A549 (cell line): ENCODE measurements around the gene KCNE3. TPM values are rescaled to one million over a fixed set of nuclear protein-coding genes. Genes with fewer than 3 reads are reported as not detected.

Experiments used
- ATAC-seq, 2 experiments: fragments of 200-7000 bp in 1 of 2; fragments of >200 bp in 1 of 2; cut with Nextera tagmentation in 1 of 2; cut with Tn5 transposase in 1 of 2; 3 replicates each; pipeline versions ENCODE4 v1.8.0 to v1.9.1; 2018 to 2020; ENCODE audit warnings: mild to moderate bottlenecking in 1 of 2, moderate library complexity in 1 of 2
- CTCF ChIA-PET: fragments of 300-600 bp; sonication (Branson Sonifier 250); formaldehyde crosslinking; extraction: SDS; loops from one replicate; lab custom pipeline; 2021; ENCODE audit warnings: antibody characterized with exemption, inconsistent platforms; lab: Yijun Ruan, JAX
- POLR2A ChIA-PET: fragments of 350-600 bp; formaldehyde crosslinking; extraction: SDS; loops from one replicate; lab custom pipeline; 2021; ENCODE audit warnings: antibody characterized with exemption, inconsistent platforms; lab: Yijun Ruan, JAX
- DNase-seq, 2 experiments: peaks; one replicate each; pipeline versions ENCODE4 v3.0.0 to v3.0.0-alpha.2; 2011 to 2016; ENCODE audit warnings: low read depth in 1 of 2, low spot score in 1 of 2
- FAIRE-seq: peaks from 2 replicates; lab custom pipeline; 2011; peaks lifted over from hg19 to GRCh38; lab: Jason Lieb, UNC
- H3K27ac ChIP-seq, 2 experiments: fragments of >200 bp; sonication (Bioruptor Twin); formaldehyde crosslinking; 3 replicates each; pipeline ENCODE4 v1.5.1; 2016 to 2017
- H3K4me1 ChIP-seq: fragments of >200 bp; sonication (Bioruptor Twin); formaldehyde crosslinking; 3 replicates; pipeline ENCODE4 v1.6.1; 2016
- H3K4me2 ChIP-seq: fragments of >200 bp; sonication (Bioruptor Twin); formaldehyde crosslinking; 3 replicates; pipeline ENCODE4 v1.6.1; 2016
- H3K4me3 ChIP-seq: fragments of >200 bp; sonication (Bioruptor Twin); formaldehyde crosslinking; 3 replicates; pipeline ENCODE4 v1.5.1; 2016
- H3K9me3 ChIP-seq: fragments of >200 bp; sonication (Bioruptor Twin); formaldehyde crosslinking; 3 replicates; pipeline ENCODE4 v1.6.1; 2016
- CHD4 ChIP-seq: fragments of 200-600 bp; sonication (generic); IDR thresholded peaks from 2 replicates; pipeline ENCODE4 v1.6.1; 2016; ENCODE audit warnings: antibody characterized with exemption, mild to moderate bottlenecking, borderline replicate concordance
- EP300 ChIP-seq, 2 experiments: fragments of >200 bp; sonication (Bioruptor Twin); formaldehyde crosslinking; IDR thresholded peaks; 2 replicates in 1 of 2; 3 replicates in 1 of 2; pipeline ENCODE4 v1.6.1; 2016 to 2017
- HES2 ChIP-seq: fragments of >200 bp; sonication (Bioruptor Twin); formaldehyde crosslinking; IDR thresholded peaks from 2 replicates; pipeline ENCODE4 v1.6.1; 2016
- HMGXB4 ChIP-seq: fragments of 250-450 bp; sonication (Bioruptor Pico); IDR thresholded peaks from 2 replicates; pipeline ENCODE4 v1.5.0; 2021; ENCODE audit warnings: mild to moderate bottlenecking, moderate library complexity, borderline replicate concordance
- MAFK ChIP-seq: fragments of 450-650 bp; IDR thresholded peaks from 2 replicates; pipeline ENCODE4 v1.6.1; 2014; ENCODE audit not compliant: partially characterized antibody
- NR3C1 ChIP-seq: fragments of >200 bp; sonication (Bioruptor Twin); formaldehyde crosslinking; IDR thresholded peaks from 3 replicates; pipeline ENCODE4 v1.6.1; 2017
- ZC3H11A ChIP-seq: fragments of 450-650 bp; IDR thresholded peaks from 2 replicates; pipeline ENCODE4 v1.6.1; 2014; ENCODE audit warnings: antibody characterized with exemption, mild to moderate bottlenecking
- WGBS: methylation state at CpG from one replicate; pipeline ENCODE4 v1.1.6; 2017; ENCODE audit errors: missing lambda C conversion rate; 5-methylcytosine and 5-hydroxymethylcytosine counted together
- polyA plus RNA-seq, 4 experiments: library from polyadenylated mRNA; depleted of rRNA in 3 of 4; stranded (reverse); fragments of >200 nt; fragmentation: RNase III in 1 of 4; extraction: RNeasy Plus Mini Kit Qiagen cat#74134 plus additional on column Dnase treatment in 1 of 4; gene quantifications; 2 replicates in 3 of 4; 3 replicates in 1 of 4; pipeline ENCODE4 v1.2.3, GENCODE V29; 2011 to 2017
- small RNA-seq, 6 experiments: library from RNA; depleted of rRNA; stranded (forward); fragments of <200 nt; gene quantifications; one replicate each; pipeline ENCODE3, GENCODE V24; 2012

The KCNE3 gene
- polyA plus RNA-seq, 2 of the 4 experiments (the other 2 are of a cell fraction), result 0.23 to 0.56 TPM

GRCh38 chr11:74409633-74410032 is 57.7 kb downstream of the KCNE3 start:
- ATAC-seq (no peak), FAIRE-seq (no peak), DNase-seq (no peak)
- ChIA-PET CTCF (interaction anchor here (0.6 to 2.7 kb wide), 2 partner anchors 43 to 90 kb away, joined by 3 to 9 read pairs; no protein-coding TSS in a partner anchor), POLR2A (no interaction called here)
- H3K9me3 ChIP-seq, result no peaks in the 10 kb centered on the region
- no peak overlapping the region for H3K27ac ChIP-seq
- H3K4me2 ChIP-seq, result no peak overlapping the region
- 93% methylated on average over 2 of the region's 2 CpGs for WGBS
- H3K4me3 ChIP-seq, result no peak overlapping the region
- TF ChIP-seq CHD4 (no peak), HES2 (no peak), ZC3H11A (no peak), EP300 (IDR thresholded peaks at IDR 0.05) (no peak), NR3C1 (no peak), HMGXB4 (CRISPR knock-in tag) (no peak), MAFK (no peak)
- H3K4me1 ChIP-seq, result peaks cover 15% of the 10 kb centered on the region

Small RNA genes lying within 50 kb of the gene (small RNA-seq; reads per million reads assigned to genes)
- 0 reads per million in 6 experiments for gene CYCSP27

Other genes with a start within 250 kb of the KCNE3 start
- gene P4HA3, start 155.9 kb downstream of the KCNE3 start, polyA plus RNA-seq (2011; rRNA removed), result 50.4 and 58.5 TPM in 2 replicates
- 32.3 to 53.1 TPM (median 48.1 TPM) in 3 replicates for gene P4HA3, start 155.9 kb downstream of the KCNE3 start, polyA plus RNA-seq (2017; fragmentation: RNase III; extraction: RNeasy Plus Mini Kit Qiagen cat#74134 plus additional on column Dnase treatment)
- 17.6 and 21.8 TPM in 2 replicates for gene PGM2L1, start 69.1 kb downstream of the KCNE3 start, polyA plus RNA-seq (2011; rRNA removed)
- 15.4 to 24.9 TPM (median 23.5 TPM) in 3 replicates for gene PGM2L1, start 69.1 kb downstream of the KCNE3 start, polyA plus RNA-seq (2017; fragmentation: RNase III; extraction: RNeasy Plus Mini Kit Qiagen cat#74134 plus additional on column Dnase treatment)
- 9.8 and 12.9 TPM in 2 replicates for gene LIPT2, start 26.2 kb upstream of the KCNE3 start, polyA plus RNA-seq (2011; rRNA removed)
- 3.8 to 4.9 TPM (median 4.8 TPM) in 3 replicates for gene LIPT2, start 26.2 kb upstream of the KCNE3 start, polyA plus RNA-seq (2017; fragmentation: RNase III; extraction: RNeasy Plus Mini Kit Qiagen cat#74134 plus additional on column Dnase treatment)
- 36.3 and 37.9 TPM in 2 replicates for gene POLD3, start 125.0 kb upstream of the KCNE3 start, polyA plus RNA-seq (2011; rRNA removed)
- 20.7 to 22.1 TPM (median 21.7 TPM) in 3 replicates for gene POLD3, start 125.0 kb upstream of the KCNE3 start, polyA plus RNA-seq (2017; fragmentation: RNase III; extraction: RNeasy Plus Mini Kit Qiagen cat#74134 plus additional on column Dnase treatment)